T47D (cell line): ENCODE results near the gene TBC1D20.

ENCODE experiments used
- DNase-seq, 2 experiments: peaks; one replicate each; pipeline versions ENCODE4 v3.0.0 to v3.0.0-alpha.2; 2011 to 2012; ENCODE audit warnings: low read depth in 1 of 2, low spot score in 1 of 2
- JUND ChIP-seq: IDR thresholded peaks from 2 replicates; pipeline ENCODE4 v1.6.1; 2012; ENCODE audit warnings: low read depth
- in situ Hi-C: cut with HindIII; loops from 2 replicates; pipeline ENCODE4 v1.10.0; 2016; ENCODE audit warnings: low sequenced_read_pairs, low pct_unique_long_range_greater_than_20kb

The TBC1D20 gene

DNA sequence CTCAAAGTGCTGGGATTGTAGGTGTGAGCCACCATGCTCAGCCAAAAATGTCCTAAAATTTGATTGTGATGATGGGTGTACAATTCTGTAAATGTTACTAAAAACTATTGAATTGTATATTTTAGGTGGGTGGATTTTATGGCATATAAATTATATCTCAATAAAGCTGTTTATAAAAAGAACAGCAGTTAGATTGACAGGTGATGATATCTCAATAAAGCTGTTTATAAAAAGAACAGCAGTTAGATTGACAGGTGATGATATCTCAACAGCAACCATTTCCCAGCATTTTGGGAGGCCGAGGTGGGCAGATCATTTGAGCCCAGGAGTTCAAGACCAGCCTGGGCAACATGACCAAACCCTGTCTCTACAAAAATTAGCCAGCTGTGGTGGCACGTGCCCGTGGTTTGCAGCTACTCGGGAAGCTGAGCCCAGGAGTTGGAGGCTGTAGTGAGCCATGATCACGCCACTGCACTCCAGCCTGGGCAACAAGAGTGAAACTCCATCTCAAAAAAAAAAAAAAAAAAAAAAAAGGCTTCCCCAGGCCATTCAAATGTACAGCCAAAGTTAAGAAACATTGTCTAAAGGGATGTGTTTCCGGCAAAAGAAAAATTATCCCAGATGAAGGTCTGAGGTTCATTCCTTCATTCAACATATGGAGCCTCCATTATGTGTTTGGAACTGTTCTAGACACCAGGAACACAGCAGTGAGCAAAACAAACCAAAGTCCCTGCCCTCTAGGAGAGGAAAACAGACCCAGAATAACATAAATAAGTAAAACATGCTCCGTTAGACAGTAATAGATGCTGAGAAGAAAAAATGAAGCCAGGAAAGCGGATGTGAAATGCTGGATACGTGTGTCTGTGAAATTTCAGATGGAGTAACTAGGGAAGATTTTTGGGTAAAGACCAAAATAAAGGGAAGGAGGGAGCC, 55.9 kb downstream of the TBC1D20 start:
- no peak for DNase-seq
- in situ Hi-C loops = no loop called here
- no peak for TF ChIP-seq JUND

DNA sequence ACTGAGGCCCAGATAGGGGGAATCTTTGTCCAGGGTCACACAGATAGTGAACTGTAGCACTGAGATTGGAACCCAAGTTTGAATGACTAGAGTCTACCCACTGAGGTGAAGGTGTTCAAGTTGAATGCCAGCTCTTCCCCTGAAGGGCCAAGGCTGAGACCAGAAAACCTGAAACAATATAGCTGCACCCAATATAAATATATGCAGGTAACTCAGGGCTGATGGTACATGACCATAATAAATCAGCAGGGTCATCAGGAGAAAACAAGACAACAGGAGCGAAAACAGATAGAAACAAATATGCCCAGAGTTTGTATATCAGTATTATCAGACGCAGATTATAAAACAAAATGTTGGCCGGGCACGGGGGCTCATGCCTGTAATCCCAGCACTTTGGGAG, 58.2 kb downstream of the TBC1D20 start:
- no peak for DNase-seq
- in situ Hi-C loops = no loop called here
- no peak for TF ChIP-seq JUND

- no peak for DNase-seq
- in situ Hi-C loops = no loop called here
- no peak for TF ChIP-seq JUND
These were observed 58.8 kb downstream of the TBC1D20 start for GRCh38 chr20:403582-403957.

GRCh38 chr20:402898-403581, 59.3 kb downstream of the TBC1D20 start:
- no peak for TF ChIP-seq JUND
- in situ Hi-C loops = no loop called here
- DNase-seq = no peak

DNA sequence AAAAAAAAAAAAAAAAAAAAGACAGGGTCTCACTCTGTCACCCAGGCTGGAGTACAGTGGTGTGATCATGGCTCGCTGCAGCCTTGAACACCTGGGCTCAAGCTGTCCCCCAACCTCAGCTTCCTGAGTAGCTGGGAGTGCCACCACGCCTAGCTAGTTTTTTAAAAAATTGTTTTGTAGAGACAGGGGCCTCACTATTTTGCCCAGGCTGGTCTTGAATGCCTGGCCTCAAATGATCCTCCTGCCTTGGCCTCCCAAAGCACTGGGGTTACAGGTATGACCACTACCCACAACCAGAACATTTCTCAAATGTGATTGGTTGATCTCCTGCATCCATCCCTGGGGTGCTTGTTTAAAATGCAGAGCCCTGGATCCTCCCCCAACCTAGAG, 59.8 kb downstream of the TBC1D20 start:
- no peak for DNase-seq
- in situ Hi-C loops = no loop called here
- no peak for TF ChIP-seq JUND

DNA sequence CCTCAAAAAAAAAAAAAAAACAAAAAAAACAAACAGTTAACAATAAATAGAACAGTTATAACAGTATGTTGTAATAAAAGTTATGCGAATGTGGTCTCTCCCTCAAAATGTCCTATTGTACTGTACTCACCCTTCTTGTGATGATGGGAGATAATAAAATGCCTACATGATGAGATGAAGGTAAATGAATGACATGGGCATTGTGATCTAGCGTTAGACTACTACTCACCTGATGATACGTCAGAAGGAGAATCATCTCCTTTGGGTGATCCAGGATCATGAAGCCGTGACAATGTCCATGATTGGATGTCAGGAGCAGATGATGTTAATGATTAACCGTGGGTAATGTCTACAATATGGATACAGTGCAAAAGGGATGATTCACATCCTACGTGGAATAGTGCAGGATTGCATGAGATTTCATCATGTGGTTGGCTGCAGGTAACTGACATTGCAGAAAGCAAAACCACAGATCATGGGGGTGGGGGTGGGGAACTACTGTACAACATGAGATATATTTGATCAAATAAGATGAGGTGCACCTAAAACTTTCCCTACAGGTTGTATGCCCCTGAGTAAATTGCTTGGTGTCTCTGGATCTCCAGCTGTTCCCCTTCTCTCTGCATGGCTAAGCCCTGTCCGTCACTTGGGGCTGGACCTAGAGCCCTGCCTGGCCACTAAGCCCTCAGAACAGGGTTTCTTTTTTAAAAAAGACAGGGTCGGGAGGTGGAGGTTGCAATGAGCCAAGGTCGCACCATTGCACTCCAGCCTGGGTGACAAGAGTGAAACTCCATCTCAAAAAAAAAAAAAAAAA, 60.4 kb downstream of the TBC1D20 start:
- DNase-seq = peak in 1 of 2 experiments; percentile 65
- in situ Hi-C loops = no loop called here
- TF ChIP-seq JUND = no peak

GRCh38 chr20:400454-401275, 61.7 kb downstream of the TBC1D20 start:
- no peak for DNase-seq
- no peak for TF ChIP-seq JUND
- in situ Hi-C loops = no loop called here

DNA sequence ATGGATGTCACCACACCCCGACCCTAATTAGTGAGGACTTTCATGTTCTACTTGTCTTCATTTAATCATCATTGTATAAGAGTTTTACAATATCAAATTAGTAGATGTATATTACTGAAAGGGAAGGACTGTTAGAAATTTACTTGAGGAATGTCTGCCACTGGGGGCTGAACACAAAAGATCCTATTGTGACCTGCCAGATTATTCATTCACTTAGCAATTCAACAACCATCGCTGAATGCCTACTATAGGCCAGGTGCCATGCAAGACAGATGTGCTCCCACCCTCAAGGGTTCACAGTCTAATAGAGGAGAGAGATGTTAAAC, 62.2 kb downstream of the TBC1D20 start:
- no peak for DNase-seq
- TF ChIP-seq JUND = no peak
- in situ Hi-C loops = no loop called here

- no peak for DNase-seq
- TF ChIP-seq JUND = no peak
- in situ Hi-C loops = no loop called here
These were observed 63.1 kb downstream of the TBC1D20 start for GRCh38 chr20:399182-399707.

DNA sequence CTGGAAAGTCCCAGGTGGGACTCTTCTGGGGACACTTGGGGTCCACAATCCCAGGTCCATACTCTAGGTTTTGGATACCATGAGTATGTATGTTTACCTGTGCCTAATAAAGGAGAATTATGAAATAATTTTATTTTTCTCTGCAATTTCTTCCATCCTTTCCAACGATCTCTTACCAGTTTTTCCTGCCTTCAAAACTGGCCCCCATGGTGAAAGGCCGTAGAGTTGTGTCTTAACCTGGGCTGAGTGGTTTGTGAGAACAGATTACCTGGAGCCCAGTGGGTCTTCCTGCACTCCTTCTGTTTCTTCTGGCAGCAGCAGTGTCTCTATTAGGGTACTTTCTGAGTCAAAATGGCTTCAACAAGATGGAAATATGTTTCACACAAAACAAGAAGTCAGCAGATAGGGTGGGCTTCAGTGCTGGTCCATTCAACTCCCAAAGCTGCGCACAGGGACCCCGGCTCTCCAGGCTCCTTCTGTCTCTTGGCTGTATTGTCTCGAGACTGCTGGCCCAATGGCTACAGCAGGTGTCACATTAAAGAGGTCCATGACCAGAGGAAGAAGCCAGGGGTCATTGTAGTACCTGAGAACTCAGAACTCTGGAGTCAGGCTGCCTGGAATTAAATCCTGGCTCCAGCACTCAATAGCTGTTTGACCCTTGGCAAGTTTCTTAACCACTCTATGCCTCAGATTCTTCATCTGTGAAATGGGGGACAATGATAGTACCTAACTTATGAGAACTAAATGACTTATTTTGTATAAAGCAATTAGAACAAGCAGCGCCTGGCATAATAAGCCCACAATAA, 64.7 kb downstream of the TBC1D20 start:
- TF ChIP-seq JUND = no peak
- in situ Hi-C loops = no loop called here
- no peak for DNase-seq

DNA sequence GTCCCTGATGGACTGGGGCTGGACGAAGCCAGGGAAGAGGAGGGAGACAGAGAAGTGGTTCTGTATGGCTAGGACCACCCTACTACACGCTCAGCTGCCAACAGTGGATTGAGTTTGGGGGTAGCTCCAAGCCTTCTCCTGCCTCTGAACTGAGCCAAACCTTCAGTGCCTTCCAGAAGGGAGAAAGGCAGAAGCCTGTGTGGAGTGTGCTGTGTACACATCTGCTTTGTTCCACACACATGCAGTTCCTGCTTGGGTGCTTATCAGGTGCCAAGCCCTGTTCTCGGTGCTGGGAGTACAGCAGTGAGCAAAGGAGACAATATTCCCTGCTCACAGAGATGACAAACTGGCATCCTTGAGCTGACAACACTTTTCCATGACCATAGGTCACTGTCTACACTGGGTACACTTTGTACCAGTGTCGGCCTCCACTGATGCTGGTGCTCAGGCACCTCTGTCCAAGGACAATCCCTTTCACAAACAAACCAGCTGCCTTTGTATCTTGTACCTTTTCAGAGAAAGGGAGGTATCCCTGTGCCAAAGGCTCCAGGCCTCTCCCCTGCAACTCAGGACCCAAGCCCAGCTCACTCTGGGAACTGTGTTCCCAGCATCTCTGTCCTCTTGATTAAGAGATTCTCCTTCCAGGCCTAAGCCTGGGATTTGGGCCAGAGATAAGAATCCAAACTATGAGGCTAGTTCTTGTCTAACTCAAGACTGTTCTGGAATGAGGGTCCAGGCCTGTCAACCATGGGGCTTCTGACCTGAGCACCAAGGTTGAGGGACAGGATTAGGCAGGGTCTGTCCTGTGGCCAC, 65.5 kb downstream of the TBC1D20 start:
- TF ChIP-seq JUND = no peak
- in situ Hi-C loops = no loop called here
- no peak for DNase-seq
